A549 (cell line): ENCODE data around the gene BANK1. TPM values are rescaled to one million over a fixed set of nuclear protein-coding genes. Genes with fewer than 3 reads are reported as not detected.

Experiments used
- ATAC-seq, 2 experiments: fragments of 200-7000 bp in 1 of 2; fragments of >200 bp in 1 of 2; cut with Nextera tagmentation in 1 of 2; cut with Tn5 transposase in 1 of 2; 3 replicates each; pipeline versions ENCODE4 v1.8.0 to v1.9.1; 2018 to 2020; ENCODE audit warnings: mild to moderate bottlenecking in 1 of 2, moderate library complexity in 1 of 2
- CTCF ChIA-PET: fragments of 300-600 bp; sonication (Branson Sonifier 250); formaldehyde crosslinking; extraction: SDS; loops from one replicate; lab custom pipeline; 2021; ENCODE audit warnings: antibody characterized with exemption, inconsistent platforms; lab: Yijun Ruan, JAX
- POLR2A ChIA-PET: fragments of 350-600 bp; formaldehyde crosslinking; extraction: SDS; loops from one replicate; lab custom pipeline; 2021; ENCODE audit warnings: antibody characterized with exemption, inconsistent platforms; lab: Yijun Ruan, JAX
- DNase-seq, 2 experiments: peaks; one replicate each; pipeline versions ENCODE4 v3.0.0 to v3.0.0-alpha.2; 2011 to 2016; ENCODE audit warnings: low read depth in 1 of 2, low spot score in 1 of 2
- FAIRE-seq: peaks from 2 replicates; lab custom pipeline; 2011; peaks lifted over from hg19 to GRCh38; lab: Jason Lieb, UNC
- H3K27ac ChIP-seq, 2 experiments: fragments of >200 bp; sonication (Bioruptor Twin); formaldehyde crosslinking; 3 replicates each; pipeline ENCODE4 v1.5.1; 2016 to 2017
- H3K4me1 ChIP-seq: fragments of >200 bp; sonication (Bioruptor Twin); formaldehyde crosslinking; 3 replicates; pipeline ENCODE4 v1.6.1; 2016
- H3K4me2 ChIP-seq: fragments of >200 bp; sonication (Bioruptor Twin); formaldehyde crosslinking; 3 replicates; pipeline ENCODE4 v1.6.1; 2016
- H3K4me3 ChIP-seq: fragments of >200 bp; sonication (Bioruptor Twin); formaldehyde crosslinking; 3 replicates; pipeline ENCODE4 v1.5.1; 2016
- H3K9me3 ChIP-seq: fragments of >200 bp; sonication (Bioruptor Twin); formaldehyde crosslinking; 3 replicates; pipeline ENCODE4 v1.6.1; 2016
- BCL3 ChIP-seq: fragments of >200 bp; sonication (Bioruptor Twin); formaldehyde crosslinking; IDR thresholded peaks from 3 replicates; pipeline ENCODE4 v1.6.1; 2016
- CBX8 ChIP-seq: fragments of 200-600 bp; sonication (generic); IDR thresholded peaks from 2 replicates; pipeline ENCODE4 v1.6.1; 2016
- EHMT2 ChIP-seq: fragments of 200-600 bp; sonication (generic); IDR thresholded peaks from 2 replicates; pipeline ENCODE4 v1.6.1; 2016; ENCODE audit warnings: antibody characterized with exemption, low read depth, mild to moderate bottlenecking, moderate library complexity
- ELK1 ChIP-seq: fragments of 150-350 bp; IDR thresholded peaks from 2 replicates; pipeline ENCODE4 v1.6.1; 2014; ENCODE audit warnings: low read depth, mild to moderate bottlenecking, low read length
- KDM1A ChIP-seq: fragments of 200-600 bp; sonication (generic); IDR thresholded peaks from 2 replicates; pipeline ENCODE4 v1.6.1; 2016; ENCODE audit warnings: low read depth, mild to moderate bottlenecking
- KDM5A ChIP-seq: fragments of 200-600 bp; sonication (generic); IDR thresholded peaks from 2 replicates; pipeline ENCODE4 v1.6.1; 2016; ENCODE audit warnings: antibody characterized with exemption, mild to moderate bottlenecking
- MAFK ChIP-seq: fragments of 450-650 bp; IDR thresholded peaks from 2 replicates; pipeline ENCODE4 v1.6.1; 2014; ENCODE audit not compliant: partially characterized antibody
- MAZ ChIP-seq: fragments of 150-350 bp; IDR thresholded peaks from 2 replicates; pipeline ENCODE4 v1.6.1; 2014; ENCODE audit warnings: antibody characterized with exemption, low read depth, low read length, borderline replicate concordance
- MYC ChIP-seq: IDR thresholded peaks from 2 replicates; pipeline ENCODE4 v1.6.1; 2012; ENCODE audit warnings: mild to moderate bottlenecking, inconsistent platforms, low read length, improper control_type of control experiment, borderline replicate concordance
- NPAS2 ChIP-seq: fragments of 250-450 bp; sonication (Bioruptor Pico); IDR thresholded peaks from 2 replicates; pipeline ENCODE4 v1.8.0; 2022; ENCODE audit warnings: mild to moderate bottlenecking, moderate library complexity, borderline replicate concordance
- PBX3 ChIP-seq: IDR thresholded peaks from 2 replicates; pipeline ENCODE4 v1.6.1; 2012
- POLR2AphosphoS2 ChIP-seq: conservative IDR thresholded peaks from 2 replicates; pipeline ENCODE4 v1.6.1; 2012; ENCODE audit warnings: low read length, improper control_type of control experiment, inconsistent platforms
- RCOR1 ChIP-seq: fragments of 150-350 bp; IDR thresholded peaks from 2 replicates; pipeline ENCODE4 v1.6.1; 2014; ENCODE audit warnings: antibody characterized with exemption, low read length, low read depth
- RFX5 ChIP-seq: fragments of 450-650 bp; IDR thresholded peaks from 2 replicates; pipeline ENCODE4 v1.7.1; 2014; ENCODE audit warnings: antibody characterized with exemption, mild to moderate bottlenecking, moderate library complexity
- SMC3 ChIP-seq: fragments of >200 bp; sonication (Bioruptor Twin); formaldehyde crosslinking; IDR thresholded peaks from 3 replicates; pipeline ENCODE4 v1.6.1; 2018; ENCODE audit warnings: inconsistent platforms
- SREBF2 ChIP-seq: fragments of 450-650 bp; IDR thresholded peaks from 2 replicates; pipeline ENCODE4 v1.6.1; 2014; ENCODE audit warnings: mild to moderate bottlenecking, moderate library complexity
- TFCP2L1 ChIP-seq: fragments of 250-450 bp; sonication (Bioruptor Pico); IDR thresholded peaks from 2 replicates; pipeline ENCODE4 v1.5.0; 2021; ENCODE audit warnings: mild to moderate bottlenecking
- WGBS: methylation state at CpG from one replicate; pipeline ENCODE4 v1.1.6; 2017; ENCODE audit errors: missing lambda C conversion rate; 5-methylcytosine and 5-hydroxymethylcytosine counted together
- polyA plus RNA-seq, 4 experiments: library from polyadenylated mRNA; depleted of rRNA in 3 of 4; stranded (reverse); fragments of >200 nt; fragmentation: RNase III in 1 of 4; extraction: RNeasy Plus Mini Kit Qiagen cat#74134 plus additional on column Dnase treatment in 1 of 4; gene quantifications; 2 replicates in 3 of 4; 3 replicates in 1 of 4; pipeline ENCODE4 v1.2.3, GENCODE V29; 2011 to 2017

Gene BANK1
- polyA plus RNA-seq, 2 of the 4 experiments (the other 2 are of a cell fraction) = 2.8 to 6.1 TPM

- no peak overlapping the region for H3K4me2 ChIP-seq
- DNase-seq (no peak), ATAC-seq (no peak), FAIRE-seq (no peak)
- no peak overlapping the region for H3K27ac ChIP-seq
- no peak for TF ChIP-seq BCL3
- no peak for TF ChIP-seq EHMT2
- ChIA-PET CTCF (no interaction called here), POLR2A (no interaction called here)
- H3K4me1 ChIP-seq = no peaks in the 10 kb centered on the region; the same call in 2 of the 3 replicates
- 87% methylated on average over 3 of the region's 3 CpGs for WGBS
- no peak overlapping the region for H3K4me3 ChIP-seq
- H3K9me3 ChIP-seq = no peaks in the 10 kb centered on the region
Measured at GRCh38 chr4:102008711-102009110, 218.2 kb downstream of the BANK1 start.

- no peaks in the 10 kb centered on the region for H3K4me1 ChIP-seq
- ATAC-seq (no peak), FAIRE-seq (no peak), DNase-seq (no peak)
- no peak overlapping the region for H3K4me3 ChIP-seq
- no peak for TF ChIP-seq ELK1
- no peak for TF ChIP-seq CBX8
- TF ChIP-seq MYC = no peak
- TF ChIP-seq SMC3 = no peak
- no peak for TF ChIP-seq PBX3
- POLR2A ChIA-PET = no interaction called here
- H3K9me3 ChIP-seq = no peaks in the 10 kb centered on the region
- WGBS = 94% methylated on average over 2 of the region's 2 CpGs
- H3K27ac ChIP-seq = no peak overlapping the region
- H3K4me2 ChIP-seq = no peak overlapping the region
- CTCF ChIA-PET = no interaction called here
Measured at GRCh38 chr4:102022343-102022742, 231.8 kb downstream of the BANK1 start.

GRCh38 chr4:102027961-102028360, 237.4 kb downstream of the BANK1 start:
- CTCF ChIA-PET = no interaction called here
- FAIRE-seq (no peak), DNase-seq (no peak)
- Histone ChIP-seq H3K27ac (no peak overlapping the region), H3K4me1 (no peaks in the 10 kb centered on the region)
- WGBS = 86% methylated on average over 4 of the region's 4 CpGs
- TF ChIP-seq MAZ (no peak), KDM5A (no peak), CBX8 (no peak), POLR2AphosphoS2 (no peak), MAFK (no peak), RCOR1 (no peak), TFCP2L1 (CRISPR knock-in tag) (no peak)
- TF ChIP-seq, all 56 proteins: peak for 0
- POLR2A ChIA-PET = no interaction called here
- Histone ChIP-seq H3K4me2 (no peak overlapping the region), H3K4me3 (no peak overlapping the region), H3K9me3 (no peaks in the 10 kb centered on the region)
- no peak for ATAC-seq

- Histone ChIP-seq H3K4me2 (no peak overlapping the region), H3K27ac (no peak overlapping the region), H3K4me1 (no peaks in the 10 kb centered on the region), H3K9me3 (no peaks in the 10 kb centered on the region), H3K4me3 (no peak overlapping the region)
- no peak for TF ChIP-seq RFX5
- 93% methylated on average over 2 of the region's 2 CpGs for WGBS
- CTCF ChIA-PET = interaction anchor here (1.0 kb wide), 1 partner anchor 16 kb away, joined by 3 read pairs; no protein-coding TSS in a partner anchor
- DNase-seq (no peak), FAIRE-seq (no peak), ATAC-seq (no peak)
- POLR2A ChIA-PET = no interaction called here
Measured at GRCh38 chr4:102031406-102031805, 240.9 kb downstream of the BANK1 start.

GRCh38 chr4:102036016-102036415, 245.5 kb downstream of the BANK1 start:
- H3K9me3 ChIP-seq = no peaks in the 10 kb centered on the region
- POLR2A ChIA-PET = no interaction called here
- FAIRE-seq (no peak), ATAC-seq (no peak), DNase-seq (no peak)
- no peaks in the 10 kb centered on the region for H3K4me1 ChIP-seq
- TF ChIP-seq SREBF2 (no peak), NPAS2 (no peak), KDM1A (no peak)
- WGBS = 53% methylated on average over 1 of the region's 1 CpG
- no peak overlapping the region for H3K27ac ChIP-seq
- CTCF ChIA-PET = no interaction called here
- H3K4me3 ChIP-seq = no peak overlapping the region
- H3K4me2 ChIP-seq = no peak overlapping the region
